ENCODE data around the gene TAAR5. TPM values are rescaled to one million over a fixed set of nuclear protein-coding genes. Genes with fewer than 3 reads are reported as not detected.

The TAAR5 gene
- total RNA-seq, 1 experiment from 2014 or later, result not detected

- no peak overlapping the region for H3K27ac ChIP-seq (ENCODE audit: insufficient read length, low read depth, low read length)
- H4K20me1 ChIP-seq (ENCODE audit: control insufficient read depth, insufficient read depth, insufficient read length), result no peaks in the 10 kb centered on the region
- Mint-ChIP-seq H3K4me1 (peaks cover 21 to 25% of the 10 kb centered on the region in 2 experiments), H3K4me3 (no peak overlapping the region), H3K27ac (no peak overlapping the region), H3K27me3 (ENCODE audit: low read depth) (no peaks in the 10 kb centered on the region), H3K9me3 (no peaks in the 10 kb centered on the region), H3K36me3 (ENCODE audit: insufficient read depth in 1 of 3, low read depth in 3 of 3) (no peaks in the 10 kb centered on the region)
- no peak overlapping the region for H4K91ac ChIP-seq (ENCODE audit: insufficient read length, low read depth, low read length)
- H3T11ph ChIP-seq (ENCODE audit: low read length), result no peak overlapping the region
- no peak overlapping the region for H2BK12ac ChIP-seq (ENCODE audit: insufficient read length, low read depth, low read length)
- peaks cover 9% of the 10 kb centered on the region; the same call in 1 of the 2 replicates for H3K4me1 ChIP-seq (ENCODE audit: insufficient read depth, low read length)
- no peak overlapping the region for H2BK15ac ChIP-seq (ENCODE audit: low read depth, low read length)
- H2BK120ac ChIP-seq (ENCODE audit: low read depth, low read length, poor library complexity, severe bottlenecking), result no peak overlapping the region
- WGBS (ENCODE audit: extremely low coverage, insufficient read length, low lambda C conversion rate), result no CpG with 5 or more reads among the region's 4 CpGs
- no peak overlapping the region for H4K5ac ChIP-seq (ENCODE audit: insufficient read length, low read depth, low read length)
- H3K79me2 ChIP-seq (ENCODE audit: insufficient read depth, low read length), result no peaks in the 10 kb centered on the region
- H2BK5ac ChIP-seq (ENCODE audit: insufficient read length, low read length), result no peak overlapping the region
- H3K27me3 ChIP-seq (ENCODE audit: insufficient read depth, low read length), result no peaks in the 10 kb centered on the region
- no peak overlapping the region for H3K4ac ChIP-seq (ENCODE audit: low read depth, low read length)
- no peak overlapping the region for H3K14ac ChIP-seq (ENCODE audit: insufficient read depth, low read length)
- no peak overlapping the region for H3K56ac ChIP-seq (ENCODE audit: insufficient read length, low read depth, low read length)
- no peak overlapping the region for H4K8ac ChIP-seq (replicated peaks; ENCODE audit: insufficient read length, low read depth, low read length)
- no peak overlapping the region for H3K9ac ChIP-seq (ENCODE audit: extremely low read depth, insufficient read length, low read length)
- H3K23me2 ChIP-seq (ENCODE audit: insufficient read length, low read depth, low read length, poor library complexity, severe bottlenecking), result no peaks in the 10 kb centered on the region
- H2AK5ac ChIP-seq (ENCODE audit: insufficient read length, low read length), result no peak overlapping the region
- TF ChIP-seq CTCF (conservative IDR thresholded peaks at IDR 0.05), result no peak
- no peak overlapping the region for H3K23ac ChIP-seq (ENCODE audit: insufficient read length, low read depth, low read length)
- no peak overlapping the region for H3K18ac ChIP-seq (ENCODE audit: insufficient read length, low read depth, low read length)
- no peaks in the 10 kb centered on the region for H3K79me1 ChIP-seq (ENCODE audit: insufficient read depth, low read depth, low read length, poor library complexity, severe bottlenecking)
- H2AFZ ChIP-seq (ENCODE audit: low read length), result no peak overlapping the region
- DNase-seq, result no peak
- no peaks in the 10 kb centered on the region for H3K9me3 ChIP-seq (ENCODE audit: control insufficient read depth, low read depth, low read length)
- H3K4me2 ChIP-seq (ENCODE audit: insufficient read depth, insufficient read length, low read length), result no peak overlapping the region
- no peak overlapping the region for H2BK20ac ChIP-seq (ENCODE audit: low read depth, low read length, poor library complexity, severe bottlenecking)
These were observed 38.3 kb downstream of the TAAR5 start for GRCh38 chr6:132551214-132551613.
